Adrenal gland (tissue), 5 donors: ENCODE results near the gene AGBL4.

Experiments used
- CTCF ChIP-seq, 6 experiments: fragments of 450-650 bp in 4 of 6; fragments of 200-600 bp in 2 of 6; sonication (generic) in 1 of 6; IDR thresholded peaks; 1 replicate in 5 of 6; 2 replicates in 1 of 6; pipeline versions ENCODE4 v1.5.1 to v1.8.0; 2016 to 2021; ENCODE audit warnings: antibody characterized with exemption in 6 of 6, mild to moderate bottlenecking in 2 of 6, moderate library complexity in 1 of 6
- POLR2A ChIP-seq, 2 donors: fragments of 450-650 bp; IDR thresholded peaks; one replicate each; pipeline ENCODE4 v1.6.1; 2017; ENCODE audit warnings: antibody characterized with exemption in 2 of 2, mild to moderate bottlenecking in 2 of 2, moderate library complexity in 1 of 2
- donor health status: DM: no; HTN: no; CAD: no.

- TF ChIP-seq CTCF (IDR thresholded peaks at IDR 0.05) (no peak), POLR2A (IDR thresholded peaks at IDR 0.05) (no peak)
Observed at GRCh38 chr1:48610628-48611542, 1412.9 kb downstream of the AGBL4 start.
